Panc1 (cell line): ENCODE measurements around the gene GRID1. TPM values are rescaled to one million over a fixed set of nuclear protein-coding genes. Genes with fewer than 3 reads are reported as not detected.

Source experiments
- ATAC-seq: fragments of 200-7000 bp; cut with Tn5 transposase; 2 replicates; pipeline ENCODE4 v1.9.1; 2020; ENCODE audit warnings: mild to moderate bottlenecking, moderate library complexity
- BruUV-seq: library from RNA; stranded (reverse); fragments of 400-500 nt; replicated peaks from 2 replicates; lab custom pipeline; 2021; lab: Mats Ljungman, UMichigan
- CTCF ChIA-PET: fragments of 300-600 bp; sonication (Branson Sonifier 250); formaldehyde crosslinking; loops from one replicate; lab custom pipeline; 2022; ENCODE audit warnings: antibody characterized with exemption; lab: Charles Lee
- POLR2A ChIA-PET: fragments of 300-600 bp; sonication (Branson Sonifier 250); formaldehyde crosslinking; loops from one replicate; lab custom pipeline; 2022; ENCODE audit warnings: antibody characterized with exemption; lab: Charles Lee
- DNase-seq: peaks from one replicate; pipeline ENCODE4 v3.0.0-alpha.2; 2010; ENCODE audit warnings: low read depth, low spot score
- H3K27ac ChIP-seq: 2 replicates; pipeline ENCODE4 v1.5.1; 2011; ENCODE audit warnings: mild to moderate bottlenecking, low read length, inconsistent platforms
- H3K27me3 ChIP-seq: fragments of 200-500 bp; sonication (Bioruptor generic); 2 replicates; pipeline ENCODE4 v1.6.0; 2014; ENCODE audit warnings: low read length, inconsistent platforms; ENCODE audit not compliant: control insufficient read depth, insufficient read depth
- H3K36me3 ChIP-seq: fragments of 200-500 bp; sonication (Bioruptor generic); 2 replicates; pipeline ENCODE4 v1.5.1; 2014; ENCODE audit warnings: inconsistent platforms, mild to moderate bottlenecking, low read length, moderate library complexity; ENCODE audit not compliant: control insufficient read depth, insufficient read depth
- H3K4me1 ChIP-seq: 2 replicates; pipeline ENCODE4 v1.5.1; 2011; ENCODE audit warnings: inconsistent platforms, mild to moderate bottlenecking, low read length, moderate library complexity; ENCODE audit not compliant: control insufficient read depth, insufficient read depth
- H3K4me3 ChIP-seq, 2 experiments: 2 replicates each; pipeline ENCODE4 v1.5.1; 2011 to 2012; ENCODE audit warnings: low read depth in 2 of 2, low read length in 2 of 2, mild to moderate bottlenecking in 2 of 2, inconsistent platforms in 1 of 2, moderate library complexity in 1 of 2
- H3K9me3 ChIP-seq: fragments of 200-500 bp; sonication (Bioruptor generic); 2 replicates; pipeline ENCODE4 v1.5.1; 2014; ENCODE audit warnings: low read depth, mild to moderate bottlenecking, inconsistent platforms, low read length, moderate library complexity; ENCODE audit not compliant: control insufficient read depth, insufficient read depth
- CTCF ChIP-seq: fragments of 450-650 bp; IDR thresholded peaks from 2 replicates; pipeline ENCODE4 v1.5.1; 2017; ENCODE audit warnings: mild to moderate bottlenecking
- POLR2AphosphoS5 ChIP-seq: IDR thresholded peaks from 2 replicates; pipeline ENCODE4 v1.6.1; 2012; ENCODE audit warnings: mild to moderate bottlenecking, low read depth, low read length, moderate library complexity
- SIN3A ChIP-seq: IDR thresholded peaks from 2 replicates; pipeline ENCODE4 v1.6.1; 2012; ENCODE audit warnings: low read depth, mild to moderate bottlenecking, low read length, moderate library complexity, borderline replicate concordance; ENCODE audit not compliant: insufficient read depth
- TCF7L2 ChIP-seq: IDR thresholded peaks from 2 replicates; pipeline ENCODE4 v1.6.1; 2011; ENCODE audit warnings: mild to moderate bottlenecking, low read depth, low read length, inconsistent platforms
- in situ Hi-C: cut with HindIII; loops from 2 replicates; pipeline ENCODE4 v1.10.0; 2016; ENCODE audit warnings: low sequenced_read_pairs, low pct_unique_long_range_greater_than_20kb
- intact Hi-C: fragments of 100-400 bp; cut with micrococcal nuclease; formaldehyde crosslinking; loops from one replicate; pipeline ENCODE4 v1.10.0; 2022; ENCODE audit not compliant: unreplicated experiment
- total RNA-seq: library from RNA; stranded (reverse); gene quantifications from one replicate; pipeline ENCODE4 v1.2.1, GENCODE V29; 2021; ENCODE audit not compliant: unreplicated experiment
- TF ChIP-seq, protein P1 (sequence below), 2 experiments: IDR thresholded peaks; 2 replicates each; pipeline ENCODE4 v1.6.1; 2011 to 2012; ENCODE audit warnings: low read depth in 2 of 2, control low read depth in 1 of 2, low read length in 1 of 2, mild to moderate bottlenecking in 1 of 2, moderate library complexity in 1 of 2; ENCODE audit not compliant: insufficient read depth in 1 of 2

GRID1 gene
- total RNA-seq, 1 experiment from 2014 or later = 2.3 TPM

DNA sequence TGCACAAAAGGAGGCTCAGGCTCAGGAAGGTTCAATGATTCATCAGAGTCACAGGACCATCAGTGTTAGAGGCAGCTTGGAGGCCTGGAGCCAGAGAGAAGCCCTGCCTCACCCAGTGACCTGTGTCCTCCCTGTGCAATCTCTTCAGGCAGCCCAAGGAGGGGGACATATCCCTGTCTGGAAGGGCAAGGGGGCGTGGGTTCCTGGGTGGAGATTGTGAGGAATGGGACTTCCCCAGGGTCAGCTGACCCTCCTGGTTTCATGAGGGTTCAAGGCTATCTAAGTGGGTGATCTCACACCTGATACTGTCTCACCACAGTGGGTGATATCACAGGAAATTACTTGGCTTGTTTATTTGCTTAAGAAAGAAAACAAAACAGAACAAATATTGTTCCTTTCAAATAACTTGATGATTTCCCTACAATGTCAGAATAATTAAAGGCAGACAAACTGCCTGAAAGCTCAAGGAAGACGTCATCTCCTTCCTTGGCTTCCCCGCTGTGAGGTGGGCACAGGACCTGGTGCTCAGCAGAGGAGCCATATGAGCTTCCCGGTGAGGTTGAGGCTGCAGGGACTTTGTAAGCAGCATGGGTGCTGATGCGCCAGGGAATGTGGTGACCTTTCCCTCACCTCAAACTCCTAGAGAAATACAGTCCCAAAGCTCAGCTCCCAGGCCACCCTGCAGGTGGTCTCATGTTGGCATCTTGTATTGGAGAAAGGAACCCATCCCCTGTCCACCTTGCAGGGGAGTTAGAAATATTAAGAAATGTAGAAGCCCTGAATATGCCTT, 763.2 kb downstream of the GRID1 start:
- Histone ChIP-seq H3K36me3 (no peaks in the 10 kb centered on the region), H3K4me3 (no peak overlapping the region), H3K27me3 (no peaks in the 10 kb centered on the region), H3K9me3 (no peaks in the 10 kb centered on the region; the same call in 1 of the 2 replicates), H3K27ac (no peak overlapping the region), H3K4me1 (no peaks in the 10 kb centered on the region; the same call in 1 of the 2 replicates)
- TF ChIP-seq TCF7L2 (no peak), SIN3A (no peak), POLR2AphosphoS5 (no peak), CTCF (no peak)
- TF ChIP-seq, protein P1, sequence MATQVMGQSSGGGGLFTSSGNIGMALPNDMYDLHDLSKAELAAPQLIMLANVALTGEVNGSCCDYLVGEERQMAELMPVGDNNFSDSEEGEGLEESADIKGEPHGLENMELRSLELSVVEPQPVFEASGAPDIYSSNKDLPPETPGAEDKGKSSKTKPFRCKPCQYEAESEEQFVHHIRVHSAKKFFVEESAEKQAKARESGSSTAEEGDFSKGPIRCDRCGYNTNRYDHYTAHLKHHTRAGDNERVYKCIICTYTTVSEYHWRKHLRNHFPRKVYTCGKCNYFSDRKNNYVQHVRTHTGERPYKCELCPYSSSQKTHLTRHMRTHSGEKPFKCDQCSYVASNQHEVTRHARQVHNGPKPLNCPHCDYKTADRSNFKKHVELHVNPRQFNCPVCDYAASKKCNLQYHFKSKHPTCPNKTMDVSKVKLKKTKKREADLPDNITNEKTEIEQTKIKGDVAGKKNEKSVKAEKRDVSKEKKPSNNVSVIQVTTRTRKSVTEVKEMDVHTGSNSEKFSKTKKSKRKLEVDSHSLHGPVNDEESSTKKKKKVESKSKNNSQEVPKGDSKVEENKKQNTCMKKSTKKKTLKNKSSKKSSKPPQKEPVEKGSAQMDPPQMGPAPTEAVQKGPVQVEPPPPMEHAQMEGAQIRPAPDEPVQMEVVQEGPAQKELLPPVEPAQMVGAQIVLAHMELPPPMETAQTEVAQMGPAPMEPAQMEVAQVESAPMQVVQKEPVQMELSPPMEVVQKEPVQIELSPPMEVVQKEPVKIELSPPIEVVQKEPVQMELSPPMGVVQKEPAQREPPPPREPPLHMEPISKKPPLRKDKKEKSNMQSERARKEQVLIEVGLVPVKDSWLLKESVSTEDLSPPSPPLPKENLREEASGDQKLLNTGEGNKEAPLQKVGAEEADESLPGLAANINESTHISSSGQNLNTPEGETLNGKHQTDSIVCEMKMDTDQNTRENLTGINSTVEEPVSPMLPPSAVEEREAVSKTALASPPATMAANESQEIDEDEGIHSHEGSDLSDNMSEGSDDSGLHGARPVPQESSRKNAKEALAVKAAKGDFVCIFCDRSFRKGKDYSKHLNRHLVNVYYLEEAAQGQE (IDR thresholded peaks at IDR 0.05; ENCODE audit: insufficient read depth in 1 of 2, low read depth in 2 of 2, low read length in 1 of 2) = no peak
- POLR2A ChIA-PET = interaction anchor here (0.6 kb wide), 1 partner anchor 103 kb away, joined by 4 read pairs; no protein-coding TSS in a partner anchor
- DNase-seq (peak; percentile 30), ATAC-seq (no peak)
- in situ Hi-C loops (no loop called here), intact Hi-C loops (no loop called here)
- CTCF ChIA-PET = no interaction called here
- BruUV-seq = no TSS peak

GRCh38 chr10:85602713-85603112, 763.9 kb downstream of the GRID1 start:
- Histone ChIP-seq H3K9me3 (no peaks in the 10 kb centered on the region; the same call in 1 of the 2 replicates), H3K4me1 (no peaks in the 10 kb centered on the region; the same call in 1 of the 2 replicates), H3K27ac (no peak overlapping the region), H3K27me3 (no peaks in the 10 kb centered on the region), H3K36me3 (no peaks in the 10 kb centered on the region), H3K4me3 (no peak overlapping the region)
- CTCF ChIA-PET = no interaction called here
- DNase-seq (no peak), ATAC-seq (no peak)
- POLR2A ChIA-PET = no interaction called here
- in situ Hi-C loops (no loop called here), intact Hi-C loops (no loop called here)
- no TSS peak for BruUV-seq
- TF ChIP-seq POLR2AphosphoS5 (no peak), TCF7L2 (no peak)

DNA sequence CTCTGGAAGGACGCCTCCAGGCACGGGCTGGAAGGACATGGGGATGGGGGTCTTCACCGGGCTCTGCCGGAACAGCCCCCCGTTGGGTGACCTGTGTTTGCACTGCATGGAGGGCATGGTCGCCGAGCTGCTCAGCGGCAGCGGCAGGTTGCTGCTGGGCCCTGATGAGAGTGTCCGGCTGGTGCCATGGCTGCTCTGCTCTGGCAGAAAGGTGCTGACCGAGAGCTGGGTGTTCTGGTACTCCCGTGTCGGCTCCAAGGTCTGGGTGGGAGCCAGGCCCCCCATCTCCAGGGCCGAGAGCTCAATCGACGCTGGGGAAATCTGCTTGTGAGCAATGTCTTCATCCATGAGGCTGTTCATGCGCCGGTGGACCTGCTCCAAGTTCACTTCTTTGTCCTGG, 764.3 kb downstream of the GRID1 start:
- ATAC-seq = no peak
- H3K36me3 ChIP-seq = no peaks in the 10 kb centered on the region
- ChIA-PET POLR2A (no interaction called here), CTCF (no interaction called here)
- H3K4me3 ChIP-seq = no peak overlapping the region
- no peaks in the 10 kb centered on the region; the same call in 1 of the 2 replicates for H3K4me1 ChIP-seq
- BruUV-seq = no TSS peak
- no peaks in the 10 kb centered on the region for H3K27me3 ChIP-seq
- TF ChIP-seq SIN3A (no peak), POLR2AphosphoS5 (no peak), TCF7L2 (no peak), CTCF (no peak)
- TF ChIP-seq, protein P1 (IDR thresholded peaks at IDR 0.05; ENCODE audit: insufficient read depth in 1 of 2, low read depth in 2 of 2, low read length in 1 of 2) = no peak
- DNase-seq = no peak
- H3K27ac ChIP-seq = no peak overlapping the region
- in situ Hi-C loops (no loop called here), intact Hi-C loops (no loop called here)
- no peaks in the 10 kb centered on the region; the same call in 1 of the 2 replicates for H3K9me3 ChIP-seq
